A673 (cell line): ENCODE measurements around the gene COL11A2. TPM values are rescaled to one million over a fixed set of nuclear protein-coding genes. Genes with fewer than 3 reads are reported as not detected.

Experiments used
- BruUV-seq: library from RNA; stranded (reverse); fragments of 400-500 nt; replicated peaks from 2 replicates; lab custom pipeline; 2021; lab: Mats Ljungman, UMichigan
- CTCF ChIA-PET: fragments of 300-600 bp; sonication (Branson Sonifier 250); formaldehyde crosslinking; loops from one replicate; lab custom pipeline; 2022; ENCODE audit warnings: antibody characterized with exemption; lab: Charles Lee
- POLR2A ChIA-PET: fragments of 300-600 bp; sonication (Branson Sonifier 250); formaldehyde crosslinking; loops from one replicate; lab custom pipeline; 2022; ENCODE audit warnings: antibody characterized with exemption; ENCODE audit not compliant: low non-redundant PET; lab: Charles Lee
- DNase-seq: peaks from one replicate; pipeline ENCODE4 v3.0.0-alpha.2; 2015; ENCODE audit warnings: low spot score
- H3K27ac ChIP-seq: fragments of 200-600 bp; sonication (generic); 2 replicates; pipeline ENCODE4 v1.5.1; 2016; ENCODE audit warnings: mixed run types, low read depth, mild to moderate bottlenecking, mixed read lengths, antibody characterized with exemption, low read length; ENCODE audit not compliant: poor library complexity, severe bottlenecking
- H3K27me3 ChIP-seq: fragments of 200-600 bp; sonication (generic); replicated peaks from 2 replicates; pipeline ENCODE4 v1.6.1; 2017; ENCODE audit warnings: mixed run types, low read depth, mild to moderate bottlenecking, mixed read lengths, antibody characterized with exemption, low read length; ENCODE audit not compliant: insufficient read depth, poor library complexity
- H3K36me3 ChIP-seq: fragments of 200-600 bp; sonication (generic); 2 replicates; pipeline ENCODE4 v1.6.1; 2016; ENCODE audit warnings: mixed run types, mild to moderate bottlenecking, mixed read lengths, antibody characterized with exemption, low read length; ENCODE audit not compliant: insufficient read depth, poor library complexity, severe bottlenecking
- H3K4me1 ChIP-seq: fragments of 200-600 bp; sonication (generic); 2 replicates; pipeline ENCODE4 v1.6.1; 2017; ENCODE audit warnings: mixed run types, mild to moderate bottlenecking, mixed read lengths, antibody characterized with exemption, low read length; ENCODE audit not compliant: insufficient read depth, poor library complexity, severe bottlenecking
- H3K4me3 ChIP-seq: fragments of 200-600 bp; sonication (generic); 2 replicates; pipeline ENCODE4 v1.5.1; 2016; ENCODE audit warnings: low read depth, mixed run types, mild to moderate bottlenecking, mixed read lengths, low read length; ENCODE audit not compliant: poor library complexity, severe bottlenecking
- H3K9me3 ChIP-seq: fragments of 200-600 bp; sonication (generic); 2 replicates; pipeline ENCODE4 v1.6.1; 2016; ENCODE audit warnings: mixed run types, low read depth, mild to moderate bottlenecking, mixed read lengths, antibody characterized with exemption, low read length; ENCODE audit not compliant: poor library complexity, severe bottlenecking
- CTCF ChIP-seq: fragments of 300-800, 200-600 bp; sonication (generic); conservative IDR thresholded peaks from 2 replicates; pipeline ENCODE4 v1.5.1; 2017; ENCODE audit warnings: low read depth, mild to moderate bottlenecking, antibody characterized with exemption, low read length, moderate library complexity, mixed read lengths
- EZH2 ChIP-seq: fragments of 200-600 bp; sonication (generic); IDR thresholded peaks from 2 replicates; pipeline ENCODE4 v1.6.1; 2017; ENCODE audit warnings: borderline replicate concordance, low read depth, mild to moderate bottlenecking, mixed read lengths, antibody characterized with exemption, low read length; ENCODE audit not compliant: poor library complexity, severe bottlenecking
- intact Hi-C: fragments of 100-400 bp; cut with micrococcal nuclease; formaldehyde crosslinking; loops from one replicate; pipeline ENCODE4 v1.10.0; 2022; ENCODE audit not compliant: unreplicated experiment
- total RNA-seq: library from RNA; stranded (reverse); gene quantifications from 2 replicates; pipeline ENCODE4 v1.2.3, GENCODE V29; 2021

COL11A2 gene
- total RNA-seq, 1 experiment from 2014 or later = 1.6 TPM

- ChIA-PET POLR2A (no interaction called here), CTCF (no interaction called here)
- no peak for DNase-seq
- Histone ChIP-seq H3K4me3 (no peak overlapping the region), H3K36me3 (no peaks in the 10 kb centered on the region), H3K27me3 (no peaks in the 10 kb centered on the region), H3K9me3 (no peaks in the 10 kb centered on the region), H3K27ac (no peak overlapping the region), H3K4me1 (no peaks in the 10 kb centered on the region)
- intact Hi-C loops = no loop called here
- TF ChIP-seq CTCF (no peak), EZH2 (no peak)
- BruUV-seq = no TSS peak
Measured at GRCh38 chr6:33168284-33168601, 24.0 kb downstream of the COL11A2 start.

GRCh38 chr6:33167374-33168283, 24.6 kb downstream of the COL11A2 start:
- Histone ChIP-seq H3K4me3 (no peak overlapping the region), H3K9me3 (no peaks in the 10 kb centered on the region), H3K36me3 (no peaks in the 10 kb centered on the region), H3K27me3 (no peaks in the 10 kb centered on the region), H3K27ac (no peak overlapping the region), H3K4me1 (no peaks in the 10 kb centered on the region)
- no peak for DNase-seq
- no TSS peak for BruUV-seq
- TF ChIP-seq EZH2 (no peak), CTCF (no peak)
- POLR2A ChIA-PET = no interaction called here
- intact Hi-C loops = no loop called here
- CTCF ChIA-PET = no interaction called here

GRCh38 chr6:33166811-33167210, 25.5 kb downstream of the COL11A2 start:
- TF ChIP-seq CTCF (no peak), EZH2 (no peak)
- H3K27me3 ChIP-seq = no peaks in the 10 kb centered on the region
- DNase-seq = no peak
- no peaks in the 10 kb centered on the region for H3K9me3 ChIP-seq
- BruUV-seq = no TSS peak
- POLR2A ChIA-PET = no interaction called here
- H3K4me3 ChIP-seq = no peak overlapping the region
- no peaks in the 10 kb centered on the region for H3K36me3 ChIP-seq
- CTCF ChIA-PET = no interaction called here
- no peaks in the 10 kb centered on the region for H3K4me1 ChIP-seq
- intact Hi-C loops = no loop called here
- no peak overlapping the region for H3K27ac ChIP-seq
